GM18520 (cell line): ENCODE results near the gene GALNTL6.

Experiments used
- ATAC-seq: cut with Tn5 transposase; IDR thresholded peaks from one replicate; pipeline ENCODE4 v1.9.1; 2021; ENCODE audit not compliant: unreplicated experiment

Gene GALNTL6

DNA sequence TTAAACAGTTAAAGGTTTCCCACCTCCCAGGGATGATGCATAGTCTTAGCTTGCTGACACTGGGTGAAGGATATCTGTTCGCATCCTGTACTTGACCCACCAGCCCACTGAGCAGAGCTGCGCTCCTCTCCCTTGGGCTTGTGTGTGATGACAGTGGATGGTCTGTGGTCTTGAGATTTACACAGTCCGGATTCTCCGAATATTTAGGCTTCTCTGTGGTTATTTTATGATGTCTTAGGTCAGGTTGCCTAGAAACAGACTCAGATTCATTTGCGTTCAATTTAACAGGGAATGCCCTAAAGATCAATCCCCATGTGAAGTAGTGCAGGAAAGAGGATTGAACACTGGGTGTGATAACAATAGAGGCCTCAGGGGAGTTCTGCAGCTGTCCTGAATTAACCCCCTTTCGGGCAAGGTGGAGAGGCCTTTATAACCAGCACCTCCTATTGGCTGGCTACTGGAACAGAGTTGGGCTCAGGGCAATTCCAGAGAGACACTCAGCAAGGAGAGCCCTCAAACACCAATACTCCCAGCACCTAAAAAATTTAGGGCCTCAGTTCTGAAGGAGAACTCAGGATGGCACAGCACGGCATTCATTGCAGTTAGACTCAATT lies 702.2 kb downstream of the GALNTL6 start:
- ATAC-seq, result no peak

DNA sequence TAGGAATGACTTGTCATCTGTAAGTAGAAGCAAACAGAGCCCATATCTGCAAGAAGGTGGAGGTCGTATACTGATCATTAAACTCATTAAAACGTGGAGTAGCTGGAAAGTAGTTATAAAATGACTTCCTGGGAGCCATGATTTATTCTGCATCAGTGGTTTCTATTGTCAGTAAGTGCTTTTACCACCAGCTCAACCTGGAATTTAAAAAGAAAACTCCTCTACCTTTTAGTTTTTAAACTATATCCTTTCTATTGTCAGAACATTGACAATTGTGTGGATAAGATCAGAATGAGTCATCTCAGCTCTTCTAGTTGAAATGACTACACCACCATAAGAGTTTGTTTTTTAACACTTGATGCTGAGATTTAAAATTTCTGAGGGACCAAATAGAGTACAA lies 704.2 kb downstream of the GALNTL6 start:
- ATAC-seq, result no peak

GRCh38 chr4:172521248-172521647 lies 708.0 kb downstream of the GALNTL6 start:
- ATAC-seq, result no peak

GRCh38 chr4:172521680-172522079 lies 708.5 kb downstream of the GALNTL6 start:
- ATAC-seq, result no peak

GRCh38 chr4:172543249-172543648 lies 730.0 kb downstream of the GALNTL6 start:
- no peak for ATAC-seq

- peak; percentile 66 for ATAC-seq
Observed at GRCh38 chr4:172546782-172547181, 733.6 kb downstream of the GALNTL6 start.

DNA sequence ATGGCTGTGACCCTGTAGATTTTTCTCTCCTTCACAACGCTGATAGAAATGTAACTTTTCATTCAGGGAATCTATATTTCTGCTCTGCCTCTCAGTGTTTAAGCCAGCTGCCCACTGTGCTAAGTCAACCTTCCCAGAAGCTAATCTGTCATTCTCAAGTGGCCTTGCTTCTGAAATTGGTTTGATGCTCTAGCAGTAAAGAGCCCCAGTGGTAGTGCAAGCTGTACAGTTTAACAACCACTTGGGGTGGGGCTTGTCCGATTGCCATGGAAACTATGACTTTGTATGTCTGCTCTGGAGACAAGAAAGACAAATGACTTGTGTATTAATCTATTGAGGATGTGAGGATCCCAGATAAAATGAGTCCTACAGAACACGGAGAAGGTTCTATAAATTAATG lies 734.5 kb downstream of the GALNTL6 start:
- ATAC-seq, result no peak

DNA sequence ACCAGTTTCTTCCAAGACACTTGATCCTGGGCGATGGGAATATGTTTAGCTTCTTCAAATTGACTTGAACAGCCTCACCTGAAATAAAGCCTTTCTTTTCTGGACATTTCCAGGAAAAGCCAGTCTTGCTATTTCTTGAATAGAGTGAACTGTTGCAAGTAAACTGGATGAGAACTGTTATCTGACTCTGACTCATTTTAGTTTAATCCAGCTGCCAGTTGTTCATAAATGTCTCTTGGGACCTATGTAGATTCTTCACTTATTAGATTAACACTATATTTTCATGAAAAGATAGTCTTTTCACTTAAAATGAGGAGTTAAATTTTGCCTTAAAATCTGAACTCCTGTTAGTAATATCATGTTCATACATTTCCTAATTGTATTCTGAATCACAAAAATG lies 740.0 kb downstream of the GALNTL6 start:
- no peak for ATAC-seq

DNA sequence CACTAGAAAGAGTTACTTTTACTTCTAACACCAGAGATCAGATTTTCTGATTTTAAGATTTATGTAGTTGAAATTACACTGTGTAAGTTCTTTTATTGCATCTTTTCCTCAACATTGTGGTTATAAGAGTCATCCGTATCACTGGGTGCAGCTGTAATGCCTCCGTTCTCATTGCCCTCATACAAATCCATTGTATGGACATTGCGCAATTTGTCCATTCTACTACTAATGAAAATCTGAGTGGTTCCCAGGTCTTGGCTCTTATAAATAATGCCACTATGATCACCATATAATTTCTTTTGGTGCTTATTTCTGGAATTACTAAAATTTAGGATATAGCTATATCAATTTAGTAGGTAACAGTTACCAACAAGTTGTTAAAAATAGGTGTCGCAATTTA lies 741.4 kb downstream of the GALNTL6 start:
- no peak for ATAC-seq

- no peak for ATAC-seq
Observed at GRCh38 chr4:172555725-172556124, 742.5 kb downstream of the GALNTL6 start.

DNA sequence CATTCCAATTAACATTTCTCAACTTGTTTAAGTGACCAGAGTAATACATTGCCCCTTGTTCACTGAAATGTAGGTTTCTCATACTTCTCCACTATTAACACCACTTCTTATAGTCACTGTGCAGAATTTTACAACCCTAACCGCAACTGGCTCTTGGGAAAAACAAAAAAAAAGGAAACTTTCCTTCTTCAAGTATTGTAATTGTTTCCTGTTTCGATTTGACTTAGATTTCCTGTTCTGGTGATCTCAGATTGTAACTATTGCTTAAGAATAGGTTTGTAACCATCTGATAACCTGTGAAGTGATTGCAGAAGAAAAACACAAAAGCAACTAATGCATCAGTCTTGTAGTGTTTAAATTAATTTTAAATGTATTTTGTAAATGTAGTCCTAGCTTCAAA lies 760.7 kb downstream of the GALNTL6 start:
- no peak for ATAC-seq

GRCh38 chr4:172578712-172579111 lies 765.5 kb downstream of the GALNTL6 start:
- no peak for ATAC-seq

DNA sequence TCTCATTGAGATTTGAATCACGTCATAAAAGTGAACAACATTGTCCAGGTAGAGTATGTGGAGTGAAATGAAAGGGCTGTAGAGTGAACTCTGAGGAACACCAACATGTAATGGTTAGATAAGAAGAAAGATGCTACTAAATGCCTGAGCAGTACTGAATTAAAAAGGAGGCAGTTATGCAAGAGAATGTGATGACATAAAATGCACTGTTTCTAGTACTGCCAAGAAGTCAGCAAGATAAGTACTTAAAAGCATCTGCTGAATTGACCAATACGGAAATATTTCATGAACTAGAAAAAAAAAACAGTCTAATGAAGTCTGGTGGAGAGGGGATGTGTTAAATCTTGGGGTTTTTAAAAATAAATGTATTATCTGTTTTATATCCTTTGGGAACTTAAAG lies 771.6 kb downstream of the GALNTL6 start:
- ATAC-seq, result no peak

DNA sequence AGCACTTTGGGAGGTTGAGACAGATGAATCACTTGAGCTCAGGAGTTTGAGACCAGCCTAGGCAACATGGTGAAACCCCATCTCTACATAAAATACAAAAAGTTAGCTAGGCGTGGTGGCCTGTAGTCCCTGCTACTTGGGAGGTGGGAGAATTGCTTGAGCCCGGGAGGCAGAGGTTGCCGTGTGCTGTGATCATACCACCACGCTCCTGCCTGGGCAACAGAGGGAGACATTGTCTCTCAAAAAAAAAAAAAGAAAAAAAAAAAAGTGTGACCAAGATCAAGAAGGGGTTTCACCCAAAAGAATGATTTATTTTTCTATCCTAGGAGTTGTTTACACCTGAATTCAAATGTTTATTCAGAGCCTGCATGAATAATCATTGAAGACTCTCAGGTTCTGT lies 783.0 kb downstream of the GALNTL6 start:
- no peak for ATAC-seq

DNA sequence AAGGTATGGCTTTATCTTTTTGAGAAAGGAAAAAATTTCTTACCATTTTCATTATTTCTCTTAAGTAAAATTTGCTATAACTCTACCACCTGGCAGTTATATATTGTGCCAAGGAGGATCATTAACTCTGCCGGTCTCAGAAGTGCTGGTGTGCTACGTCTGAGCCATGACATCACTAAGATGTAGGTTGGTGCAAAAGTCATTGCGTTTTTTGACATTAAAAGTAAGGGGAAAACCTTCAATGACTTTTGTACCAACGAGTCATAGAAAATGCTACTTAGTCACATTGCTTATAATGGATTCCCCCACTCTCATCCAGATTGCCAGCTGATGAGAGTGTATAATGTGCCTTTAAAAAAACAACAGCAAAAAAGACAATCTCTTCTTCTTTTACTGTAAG lies 786.4 kb downstream of the GALNTL6 start:
- ATAC-seq, result no peak

DNA sequence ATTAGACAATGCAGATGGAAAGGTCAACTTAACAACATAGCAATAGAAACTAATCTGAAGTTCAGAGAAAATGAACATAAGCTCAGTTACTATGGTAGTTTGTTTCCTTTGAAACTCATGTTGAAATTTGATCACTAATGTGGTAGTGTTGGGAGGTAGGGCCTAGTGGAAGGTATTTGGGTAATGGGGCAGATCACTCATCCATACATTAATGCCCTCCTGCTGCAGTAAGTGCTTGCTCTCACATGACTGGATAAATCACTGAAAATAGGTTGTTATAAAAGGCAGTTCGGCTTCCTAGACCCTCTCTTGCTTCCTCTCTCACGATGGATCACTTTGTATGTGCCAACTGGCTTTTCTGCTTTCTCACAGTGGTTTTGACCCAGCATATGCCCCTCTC lies 788.0 kb downstream of the GALNTL6 start:
- ATAC-seq, result no peak

- no peak for ATAC-seq
Observed at GRCh38 chr4:172619218-172619617, 806.0 kb downstream of the GALNTL6 start.

DNA sequence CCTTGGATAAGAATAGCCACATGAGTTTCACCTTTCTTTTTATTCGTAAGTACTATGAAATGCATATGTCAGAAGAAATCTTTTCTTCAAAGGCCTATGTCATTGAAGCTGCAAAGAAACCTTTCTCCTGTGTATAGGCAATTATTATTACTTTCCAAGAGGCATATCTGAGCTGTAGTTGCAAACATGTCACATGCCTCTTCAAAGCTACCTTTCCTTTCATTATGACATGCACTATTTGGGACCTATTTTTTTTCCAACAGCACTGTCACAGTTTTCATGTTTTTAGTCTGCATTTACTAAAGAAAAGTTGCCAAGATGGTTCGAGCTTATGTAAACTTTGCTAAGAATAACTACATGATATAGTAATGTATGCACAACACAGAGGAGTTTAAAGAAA lies 806.6 kb downstream of the GALNTL6 start:
- no peak for ATAC-seq

DNA sequence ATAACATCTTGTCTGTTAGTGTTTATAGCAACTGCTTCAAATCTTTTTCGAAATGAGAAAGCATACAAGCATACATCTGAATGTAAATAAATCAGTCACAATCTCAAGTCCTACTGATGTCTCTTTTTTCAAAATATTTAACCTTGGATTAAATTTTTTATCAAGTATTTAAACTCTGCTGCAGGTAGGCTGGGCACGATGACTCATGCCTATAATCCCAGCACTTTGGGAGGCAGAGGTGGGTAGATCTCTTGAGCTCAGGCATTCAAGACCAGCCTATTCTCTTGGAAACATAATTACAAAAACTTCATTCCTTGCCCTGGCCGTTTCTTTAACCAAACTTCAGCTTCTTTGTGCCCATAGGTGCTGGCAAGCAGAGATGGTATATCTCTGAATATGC lies 815.1 kb downstream of the GALNTL6 start:
- no peak for ATAC-seq

GRCh38 chr4:172630280-172630679 lies 817.1 kb downstream of the GALNTL6 start:
- no peak for ATAC-seq

DNA sequence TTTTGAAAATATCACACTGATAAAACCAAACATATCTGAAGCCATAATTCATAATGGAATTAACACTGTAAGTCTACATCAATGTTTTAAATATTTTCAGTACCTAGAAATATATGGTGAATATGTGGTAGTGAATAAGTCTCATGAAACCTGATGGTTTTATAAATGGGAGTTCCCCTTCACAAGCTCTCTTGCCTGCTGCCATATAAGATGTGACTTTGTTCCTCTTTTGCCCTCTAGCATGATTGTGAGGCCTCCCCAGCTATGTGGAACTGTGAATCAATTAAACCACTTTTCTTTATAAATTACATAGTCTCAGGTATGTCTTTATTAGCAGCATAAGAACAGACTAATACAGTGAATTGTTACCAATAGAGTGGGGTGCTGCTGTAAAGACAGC lies 818.6 kb downstream of the GALNTL6 start:
- ATAC-seq, result no peak

DNA sequence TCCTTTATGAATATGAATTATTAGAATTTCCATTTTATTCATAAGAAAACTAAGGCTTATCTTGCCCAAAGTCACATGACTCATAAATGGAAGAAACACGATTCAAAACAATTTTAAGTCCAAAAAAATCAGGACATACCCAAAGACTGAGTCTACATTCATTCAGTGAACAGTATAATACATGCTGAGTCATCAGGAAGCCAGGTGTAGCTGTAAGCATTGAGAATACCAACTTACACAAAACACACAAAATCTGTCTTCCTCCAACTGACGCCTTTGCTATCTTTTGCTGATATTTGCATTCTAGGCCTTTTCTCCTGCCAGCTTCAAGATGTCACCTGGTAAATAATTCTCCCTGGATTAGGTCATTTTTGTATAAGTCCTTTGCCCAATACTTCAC lies 835.3 kb downstream of the GALNTL6 start:
- ATAC-seq, result peak; percentile 51

DNA sequence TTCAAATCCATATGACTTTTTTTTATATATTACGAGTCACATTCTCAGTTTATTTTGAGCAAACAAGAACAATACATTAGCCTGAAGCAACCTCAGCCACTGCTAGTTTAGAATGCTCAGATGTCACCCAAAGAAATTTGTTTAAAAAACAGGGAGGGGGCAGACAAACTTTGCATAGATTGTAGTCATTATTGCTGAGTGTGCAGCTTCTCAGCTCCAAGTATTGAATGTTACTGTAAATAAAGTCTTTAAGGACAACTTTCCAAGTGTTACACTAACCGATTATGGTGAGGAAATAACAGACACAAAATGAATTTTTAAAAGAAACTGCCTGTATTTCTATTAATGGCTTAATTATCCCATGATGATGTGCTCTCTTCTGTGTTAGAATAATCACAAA lies 835.9 kb downstream of the GALNTL6 start:
- ATAC-seq, result no peak
